IPS-18c (cell line): ENCODE measurements around the gene PHACTR1.

Source experiments
- H3K4me3 ChIP-seq: 2 replicates; pipeline ENCODE4 v1.7.0; 2013; ENCODE audit warnings: low read depth, mild to moderate bottlenecking, low read length, moderate library complexity; ENCODE audit not compliant: insufficient read depth
- H3K9me3 ChIP-seq: one replicate; pipeline ENCODE4 v1.6.1; 2013; ENCODE audit warnings: mild to moderate bottlenecking, low read length, moderate library complexity; ENCODE audit not compliant: control insufficient read depth, insufficient read depth

PHACTR1 gene

GRCh38 chr6:13201336-13201735 lies 484.8 kb downstream of the PHACTR1 start:
- Histone ChIP-seq H3K4me3 (no peak overlapping the region), H3K9me3 (no peaks in the 10 kb centered on the region)

- no peaks in the 10 kb centered on the region for H3K9me3 ChIP-seq
Measured at GRCh38 chr6:13203145-13203544, 486.6 kb downstream of the PHACTR1 start.

GRCh38 chr6:13205106-13205505 lies 488.5 kb downstream of the PHACTR1 start:
- Histone ChIP-seq H3K9me3 (no peaks in the 10 kb centered on the region), H3K4me3 (no peak overlapping the region)

More at GRCh38 chr6:13203145-13203544, 486.6 kb downstream of the PHACTR1 start:
- no peak overlapping the region for H3K4me3 ChIP-seq

GRCh38 chr6:13212096-13212495 lies 495.5 kb downstream of the PHACTR1 start:
- Histone ChIP-seq H3K4me3 (no peak overlapping the region), H3K9me3 (no peaks in the 10 kb centered on the region)

- no peak overlapping the region for H3K4me3 ChIP-seq
Measured at GRCh38 chr6:13212538-13212937, 496.0 kb downstream of the PHACTR1 start.

GRCh38 chr6:13215390-13215789 lies 498.8 kb downstream of the PHACTR1 start:
- Histone ChIP-seq H3K9me3 (no peaks in the 10 kb centered on the region), H3K4me3 (no peak overlapping the region)

More at GRCh38 chr6:13212538-13212937, 496.0 kb downstream of the PHACTR1 start:
- H3K9me3 ChIP-seq = no peaks in the 10 kb centered on the region

- Histone ChIP-seq H3K9me3 (no peaks in the 10 kb centered on the region), H3K4me3 (no peak overlapping the region)
Measured at GRCh38 chr6:13216236-13217014, 499.9 kb downstream of the PHACTR1 start.

- Histone ChIP-seq H3K4me3 (no peak overlapping the region), H3K9me3 (no peaks in the 10 kb centered on the region)
Measured at GRCh38 chr6:13217206-13217905, 500.8 kb downstream of the PHACTR1 start.

GRCh38 chr6:13220266-13220665 lies 503.7 kb downstream of the PHACTR1 start:
- no peak overlapping the region for H3K4me3 ChIP-seq
- H3K9me3 ChIP-seq = no peaks in the 10 kb centered on the region

- H3K9me3 ChIP-seq = no peaks in the 10 kb centered on the region
- H3K4me3 ChIP-seq = no peak overlapping the region
Measured at GRCh38 chr6:13222048-13222447, 505.5 kb downstream of the PHACTR1 start.

- Histone ChIP-seq H3K9me3 (no peaks in the 10 kb centered on the region), H3K4me3 (no peak overlapping the region)
Measured at GRCh38 chr6:13226071-13226470, 509.5 kb downstream of the PHACTR1 start.

GRCh38 chr6:13228264-13229204 lies 512.0 kb downstream of the PHACTR1 start:
- Histone ChIP-seq H3K9me3 (no peaks in the 10 kb centered on the region), H3K4me3 (no peak overlapping the region)

- H3K4me3 ChIP-seq = no peak overlapping the region
- no peaks in the 10 kb centered on the region for H3K9me3 ChIP-seq
Measured at GRCh38 chr6:13229205-13230085, 512.9 kb downstream of the PHACTR1 start.

GRCh38 chr6:13233106-13233505 lies 516.5 kb downstream of the PHACTR1 start:
- H3K4me3 ChIP-seq = no peak overlapping the region

GRCh38 chr6:13234130-13234529 lies 517.6 kb downstream of the PHACTR1 start:
- Histone ChIP-seq H3K4me3 (no peak overlapping the region), H3K9me3 (no peaks in the 10 kb centered on the region)

More at GRCh38 chr6:13233106-13233505, 516.5 kb downstream of the PHACTR1 start:
- H3K9me3 ChIP-seq = no peaks in the 10 kb centered on the region

- H3K9me3 ChIP-seq = no peaks in the 10 kb centered on the region
- no peak overlapping the region for H3K4me3 ChIP-seq
Measured at GRCh38 chr6:13235339-13235738, 518.8 kb downstream of the PHACTR1 start.
